Ishikawa (cell line): ENCODE results near the gene PPP1R9A.

Source experiments
- CEBPB ChIP-seq: IDR thresholded peaks from 2 replicates; pipeline ENCODE4 v1.6.1; 2012
- CREB1 ChIP-seq: IDR thresholded peaks from 2 replicates; pipeline ENCODE4 v1.6.1; 2012; ENCODE audit warnings: low read depth
- FOXM1 ChIP-seq: IDR thresholded peaks from 2 replicates; pipeline ENCODE4 v1.6.1; 2012; ENCODE audit warnings: low read depth, borderline replicate concordance
- MAX ChIP-seq: IDR thresholded peaks from 2 replicates; pipeline ENCODE4 v1.6.1; 2012
- NFIC ChIP-seq: IDR thresholded peaks from 2 replicates; pipeline ENCODE4 v1.6.1; 2012
- RAD21 ChIP-seq: IDR thresholded peaks from 2 replicates; pipeline ENCODE4 v1.6.1; 2012; ENCODE audit warnings: low read depth
- REST ChIP-seq: IDR thresholded peaks from 2 replicates; pipeline ENCODE4 v1.6.1; 2012; ENCODE audit warnings: low read depth, mild to moderate bottlenecking
- TAF1 ChIP-seq: IDR thresholded peaks from 2 replicates; pipeline ENCODE4 v1.6.1; 2012; ENCODE audit warnings: low read depth, mild to moderate bottlenecking
- TCF12 ChIP-seq: IDR thresholded peaks from 2 replicates; pipeline ENCODE4 v1.6.1; 2012; ENCODE audit warnings: low read depth
- USF1 ChIP-seq: IDR thresholded peaks from 2 replicates; pipeline ENCODE4 v1.6.1; 2012
- YY1 ChIP-seq: IDR thresholded peaks from 2 replicates; pipeline ENCODE4 v1.6.1; 2012; ENCODE audit warnings: low read depth

GRCh38 chr7:95320651-95321050 is 413.3 kb downstream of the PPP1R9A start:
- no peak for TF ChIP-seq CEBPB
- no peak for TF ChIP-seq FOXM1
- no peak for TF ChIP-seq CREB1
- TF ChIP-seq USF1: no peak
- no peak for TF ChIP-seq MAX
- no peak for TF ChIP-seq TAF1
- TF ChIP-seq YY1: no peak
- no peak for TF ChIP-seq REST
- no peak for TF ChIP-seq NFIC
- no peak for TF ChIP-seq RAD21
- TF ChIP-seq TCF12: no peak
